ES-I3 (cell line): ENCODE measurements around the gene CIDEA.

Experiments used
- H3K36me3 ChIP-seq: 2 replicates; pipeline ENCODE4 v1.6.1; 2013; ENCODE audit warnings: mild to moderate bottlenecking, low read length, control low read depth, moderate library complexity; ENCODE audit not compliant: insufficient read depth
- H3K4me1 ChIP-seq: 2 replicates; pipeline ENCODE4 v1.6.1; 2013; ENCODE audit warnings: mild to moderate bottlenecking, control low read depth, low read length; ENCODE audit not compliant: insufficient read depth
- H3K9ac ChIP-seq: 2 replicates; pipeline ENCODE4 v1.6.1; 2013; ENCODE audit warnings: low read depth, mild to moderate bottlenecking, low read length, moderate library complexity
- H3K9me3 ChIP-seq: 2 replicates; pipeline ENCODE4 v1.6.1; 2013; ENCODE audit warnings: mild to moderate bottlenecking, low read length, moderate library complexity; ENCODE audit not compliant: control insufficient read depth, insufficient read depth

CIDEA gene

DNA sequence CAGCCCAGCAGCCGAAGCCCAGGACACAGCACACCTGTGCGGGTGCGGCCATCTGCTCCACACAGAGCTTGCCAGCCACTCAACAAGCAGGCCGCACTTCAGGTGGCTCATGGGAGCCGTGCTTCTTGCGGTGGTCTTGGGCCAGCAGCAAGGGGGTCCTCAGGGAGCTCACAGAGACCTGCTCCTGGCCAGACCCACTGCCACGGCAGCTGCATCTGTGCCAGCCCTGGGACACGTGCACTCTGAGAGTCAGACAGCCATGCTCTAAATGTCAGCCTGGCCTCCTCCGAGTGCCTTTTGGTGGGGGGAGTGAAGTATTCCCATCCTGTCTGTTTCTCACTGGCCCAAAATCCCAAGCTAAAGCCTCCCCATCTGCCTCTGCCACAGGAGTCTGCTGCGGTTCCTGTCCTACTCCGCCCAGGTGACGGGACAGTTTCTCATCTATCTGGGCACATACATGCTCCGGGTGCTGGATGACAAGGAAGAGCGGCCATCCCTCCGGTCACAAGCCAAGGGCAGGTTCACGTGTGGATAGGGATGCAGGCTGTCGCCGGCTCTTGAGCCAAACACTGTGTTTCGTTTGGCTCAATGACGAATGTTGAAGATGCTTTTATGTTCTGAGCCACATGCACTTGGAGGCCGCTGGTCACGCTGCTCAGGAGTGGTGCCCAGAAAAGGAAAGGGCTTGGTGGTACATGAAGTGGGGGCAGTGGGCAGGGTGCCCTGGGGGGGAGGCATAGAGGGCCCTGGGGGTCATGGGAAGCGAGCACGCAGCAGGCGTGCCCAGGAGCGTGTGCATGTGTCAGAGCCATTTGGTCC, 22.8 kb downstream of the CIDEA start:
- H3K9me3 ChIP-seq, result no peaks in the 10 kb centered on the region
- H3K36me3 ChIP-seq, result no peaks in the 10 kb centered on the region
- H3K9ac ChIP-seq, result no peak overlapping the region
- H3K4me1 ChIP-seq, result peaks cover 12% of the 10 kb centered on the region; the same call in 1 of the 2 replicates

- peaks cover 19% of the 10 kb centered on the region; the same call in 1 of the 2 replicates for H3K4me1 ChIP-seq
- H3K9ac ChIP-seq, result 0 out of 2 replicates have a peak overlapping the region, but pooled peaks have one; percentile 7
These were observed 24.1 kb downstream of the CIDEA start for GRCh38 chr18:12278215-12278671.

DNA sequence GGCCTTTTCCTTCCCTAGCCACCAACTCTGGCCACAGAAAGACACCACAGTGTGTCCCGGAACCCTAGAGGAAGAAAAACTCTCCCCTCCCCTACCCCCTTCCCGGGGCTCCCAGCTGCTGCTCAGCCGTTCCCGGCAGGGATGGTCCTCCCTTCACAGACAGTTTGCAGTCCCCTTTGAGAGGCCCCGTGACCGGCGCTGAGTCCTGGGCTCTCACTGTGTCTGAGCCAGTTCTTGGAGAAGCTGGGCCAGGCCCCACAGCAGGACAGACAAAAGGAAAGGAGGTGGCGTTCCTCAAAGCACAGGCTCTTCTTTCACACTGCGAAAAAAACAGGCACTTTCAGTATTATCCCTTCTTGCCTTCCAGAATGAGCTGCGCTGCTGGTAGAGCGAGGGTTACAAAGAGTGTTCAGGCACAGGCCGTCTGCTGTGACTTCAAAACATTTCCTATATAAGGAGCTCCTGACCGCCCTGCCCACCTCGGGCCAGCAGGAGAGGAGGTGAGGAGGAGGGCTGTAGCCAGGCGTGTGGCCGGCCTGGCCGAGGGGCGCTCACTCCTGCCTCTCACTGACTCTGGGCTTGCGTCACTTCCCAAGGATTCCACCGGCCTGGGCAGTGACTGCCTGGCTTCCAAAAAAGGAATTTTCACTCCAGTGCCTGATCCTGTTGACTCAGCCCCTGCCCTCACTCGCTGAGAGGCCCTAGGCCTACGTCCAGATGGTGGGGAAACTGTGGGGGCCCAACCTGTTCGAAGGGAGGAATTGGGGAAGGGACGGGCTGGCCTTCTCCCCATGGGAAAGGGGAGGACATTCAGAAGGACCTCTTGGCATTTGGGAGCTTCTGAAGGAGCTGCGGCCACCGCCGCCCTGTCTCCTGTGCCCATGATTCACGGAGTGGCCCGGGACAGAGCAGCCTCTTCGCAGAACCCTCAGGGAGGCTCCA, 24.9 kb downstream of the CIDEA start:
- Histone ChIP-seq H3K4me1 (peaks cover 19% of the 10 kb centered on the region; the same call in 1 of the 2 replicates), H3K9ac (peak overlapping the region; percentile 21), H3K36me3 (no peaks in the 10 kb centered on the region), H3K9me3 (no peaks in the 10 kb centered on the region)

More at GRCh38 chr18:12278215-12278671, 24.1 kb downstream of the CIDEA start:
- H3K36me3 ChIP-seq, result no peaks in the 10 kb centered on the region
- no peaks in the 10 kb centered on the region for H3K9me3 ChIP-seq

DNA sequence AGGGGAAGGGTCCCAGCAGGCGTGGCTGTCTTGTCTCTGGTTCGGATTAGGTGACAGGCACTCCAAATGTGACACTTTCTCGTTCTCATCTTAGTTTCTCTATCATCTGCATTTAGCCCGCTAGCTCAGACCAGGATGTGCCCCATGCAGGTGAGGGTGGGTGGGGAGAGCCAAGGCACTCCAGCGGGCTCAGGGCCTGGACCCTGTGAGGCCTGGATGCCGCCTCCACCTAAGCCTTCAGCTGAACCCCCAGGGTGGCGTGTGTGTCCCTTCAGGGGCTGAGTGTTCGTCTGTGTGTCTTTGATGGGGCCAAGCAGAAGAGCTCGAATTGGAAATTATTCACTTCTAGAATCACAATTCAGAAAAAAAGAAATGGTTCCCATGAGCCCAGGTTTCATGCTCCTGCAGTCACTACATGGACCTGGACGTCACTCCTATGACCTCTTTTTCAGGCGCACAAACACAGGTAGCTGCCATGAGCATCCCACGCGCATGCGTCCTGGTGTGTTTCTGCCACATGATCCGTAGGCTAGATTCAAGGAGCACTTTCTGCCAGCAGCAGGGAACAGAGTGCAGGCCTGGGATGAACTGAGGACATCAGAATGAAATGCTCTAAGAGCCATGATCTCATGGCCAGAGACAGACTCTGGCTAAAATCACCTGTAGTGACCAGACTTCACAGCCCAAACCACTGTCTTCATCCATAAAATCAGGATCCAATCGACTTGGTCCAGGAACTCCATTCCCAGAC, 25.8 kb downstream of the CIDEA start:
- H3K9ac ChIP-seq, result no peak overlapping the region; the same call in 1 of the 2 replicates
- H3K4me1 ChIP-seq, result peaks cover 19% of the 10 kb centered on the region; the same call in 1 of the 2 replicates
- no peaks in the 10 kb centered on the region for H3K36me3 ChIP-seq
- no peaks in the 10 kb centered on the region for H3K9me3 ChIP-seq

GRCh38 chr18:12281861-12282260, 27.7 kb downstream of the CIDEA start:
- Histone ChIP-seq H3K9me3 (no peaks in the 10 kb centered on the region), H3K36me3 (no peaks in the 10 kb centered on the region), H3K9ac (no peak overlapping the region), H3K4me1 (peaks cover 19% of the 10 kb centered on the region; the same call in 1 of the 2 replicates)

- H3K4me1 ChIP-seq, result peaks cover 19% of the 10 kb centered on the region; the same call in 1 of the 2 replicates
- no peak overlapping the region for H3K9ac ChIP-seq
- no peaks in the 10 kb centered on the region for H3K9me3 ChIP-seq
- no peaks in the 10 kb centered on the region for H3K36me3 ChIP-seq
These were observed 28.4 kb downstream of the CIDEA start for GRCh38 chr18:12282442-12283039.

- Histone ChIP-seq H3K4me1 (peaks cover 18% of the 10 kb centered on the region; the same call in 1 of the 2 replicates), H3K9me3 (no peaks in the 10 kb centered on the region), H3K36me3 (no peaks in the 10 kb centered on the region), H3K9ac (no peak overlapping the region)
These were observed 29.1 kb downstream of the CIDEA start for GRCh38 chr18:12283256-12283655.

DNA sequence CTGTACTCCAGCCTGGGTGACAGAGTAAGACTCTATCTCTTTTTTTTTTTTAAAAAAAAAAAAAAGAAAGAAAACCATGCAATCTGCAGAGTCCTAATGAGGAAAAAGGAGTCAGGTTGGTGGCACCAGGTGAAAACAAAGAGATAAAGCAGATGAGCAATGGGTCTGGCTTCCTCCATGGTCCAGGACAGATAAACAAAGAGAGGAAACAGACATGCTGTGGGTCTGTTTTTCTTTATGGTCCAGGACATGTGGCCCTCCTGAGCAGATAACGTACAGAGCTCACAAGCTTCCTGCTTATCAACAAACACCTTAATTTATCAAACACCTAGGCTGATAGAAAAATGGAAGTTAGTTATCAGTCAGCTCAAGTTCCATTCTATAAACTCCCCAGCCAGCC, 29.5 kb downstream of the CIDEA start:
- H3K9me3 ChIP-seq, result no peaks in the 10 kb centered on the region
- H3K36me3 ChIP-seq, result no peaks in the 10 kb centered on the region
- H3K4me1 ChIP-seq, result peaks cover 14% of the 10 kb centered on the region; the same call in 1 of the 2 replicates
- no peak overlapping the region for H3K9ac ChIP-seq

DNA sequence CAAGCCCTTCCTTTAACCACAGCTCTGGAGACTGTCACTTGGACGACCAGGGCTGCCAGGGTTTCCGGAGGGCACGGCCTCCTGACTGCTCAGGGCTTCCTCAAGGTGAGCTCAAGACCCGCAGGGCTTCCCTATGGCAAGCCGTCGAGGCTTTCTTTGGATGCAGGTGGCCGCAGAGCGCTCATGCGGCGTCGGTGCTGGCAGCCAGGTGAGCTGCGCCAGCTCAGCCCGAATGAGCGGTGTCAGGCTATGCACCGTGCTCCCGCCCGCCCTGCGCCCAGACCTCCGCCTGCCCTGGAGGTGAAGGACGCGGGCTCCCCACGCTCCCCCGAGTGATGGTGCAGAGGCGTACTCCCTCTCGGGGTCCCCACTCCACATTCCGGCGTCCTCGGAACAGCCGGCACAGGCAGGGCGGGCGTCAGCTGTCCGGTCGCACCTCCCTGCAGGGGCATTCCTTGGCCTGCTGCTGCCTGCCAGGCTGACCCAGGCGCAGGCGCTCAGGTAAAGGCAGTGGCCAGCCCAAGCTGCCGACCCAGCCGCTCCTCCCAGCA, 33.0 kb downstream of the CIDEA start:
- Histone ChIP-seq H3K4me1 (peaks cover 5% of the 10 kb centered on the region; the same call in 1 of the 2 replicates), H3K9me3 (no peaks in the 10 kb centered on the region), H3K9ac (peak overlapping the region; percentile 67), H3K36me3 (no peaks in the 10 kb centered on the region)

DNA sequence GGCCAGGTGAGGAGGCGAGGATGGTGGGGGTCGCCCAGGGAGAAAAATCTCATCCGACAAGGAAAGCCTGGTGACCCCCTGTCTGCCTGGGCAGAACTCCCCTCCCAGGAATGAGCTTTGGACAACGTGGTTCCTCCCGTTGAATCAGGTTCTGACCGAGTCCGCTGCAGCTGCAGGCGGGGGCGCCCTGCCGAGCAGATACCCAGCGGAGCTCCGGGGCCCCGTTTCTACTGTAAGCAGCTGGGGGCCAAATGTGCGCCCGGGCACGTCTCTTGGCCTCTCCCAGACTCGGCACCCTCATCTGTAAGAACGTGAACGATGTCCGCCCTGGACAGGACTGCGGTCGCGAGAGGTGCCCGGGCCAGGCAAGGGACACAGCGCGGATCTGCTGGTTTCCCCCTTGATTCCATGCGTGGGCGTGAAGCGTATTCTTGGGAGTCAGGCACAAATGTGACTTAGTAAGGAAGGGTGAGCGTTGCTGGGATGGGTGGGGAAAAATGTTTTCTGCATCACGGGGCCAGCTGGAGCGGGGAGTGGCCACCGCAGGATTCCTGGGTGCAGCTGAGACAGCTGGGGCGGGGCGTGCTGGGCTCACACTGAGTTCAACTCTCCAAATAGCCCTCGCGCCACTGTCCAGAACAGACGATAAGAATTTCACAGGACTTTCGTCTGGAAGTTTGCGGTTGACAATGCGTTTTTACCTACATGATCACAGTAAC, 33.7 kb downstream of the CIDEA start:
- Histone ChIP-seq H3K9ac (peak overlapping the region; percentile 67), H3K9me3 (no peaks in the 10 kb centered on the region), H3K36me3 (no peaks in the 10 kb centered on the region)

GRCh38 chr18:12288403-12288755, 34.2 kb downstream of the CIDEA start:
- Histone ChIP-seq H3K4me1 (no peaks in the 10 kb centered on the region; the same call in 1 of the 2 replicates), H3K36me3 (no peaks in the 10 kb centered on the region), H3K9ac (peak overlapping the region; percentile 67), H3K9me3 (no peaks in the 10 kb centered on the region)

More for the DNA sequence above, 33.7 kb downstream of the CIDEA start:
- H3K4me1 ChIP-seq, result peaks cover 2% of the 10 kb centered on the region; the same call in 1 of the 2 replicates

DNA sequence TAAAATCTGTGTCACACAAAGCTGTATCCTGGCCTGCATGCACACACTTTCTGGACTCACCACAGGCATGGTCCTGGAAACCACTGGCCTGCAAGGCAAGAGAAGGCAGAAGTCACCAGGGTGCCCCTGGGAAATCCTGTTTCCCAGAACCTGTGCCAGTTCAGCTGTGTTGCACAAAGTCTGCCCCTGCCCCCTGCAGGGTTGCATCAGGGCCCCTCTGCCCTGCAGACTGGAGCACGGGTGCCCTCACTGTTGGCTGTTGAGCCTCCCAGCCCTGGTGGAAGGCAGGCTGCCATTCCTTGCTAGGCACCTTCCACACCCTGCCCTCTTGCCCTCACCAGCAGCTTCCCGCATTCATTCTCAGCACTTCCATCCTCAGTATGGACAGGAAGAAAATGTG, 35.9 kb downstream of the CIDEA start:
- no peak overlapping the region for H3K9ac ChIP-seq
- H3K36me3 ChIP-seq, result no peaks in the 10 kb centered on the region
- H3K9me3 ChIP-seq, result no peaks in the 10 kb centered on the region
- no peaks in the 10 kb centered on the region; the same call in 1 of the 2 replicates for H3K4me1 ChIP-seq

GRCh38 chr18:12291161-12291560, 37.0 kb downstream of the CIDEA start:
- peaks cover 6% of the 10 kb centered on the region; the same call in 1 of the 2 replicates for H3K4me1 ChIP-seq
- no peaks in the 10 kb centered on the region for H3K9me3 ChIP-seq
- H3K9ac ChIP-seq, result no peak overlapping the region
- H3K36me3 ChIP-seq, result no peaks in the 10 kb centered on the region
